Peyer's patch (tissue), 4 donors: ENCODE data around the gene TEKT5. TPM values are rescaled to one million over a fixed set of nuclear protein-coding genes. Genes with fewer than 3 reads are reported as not detected.
A peak's percentile ranks its signal among the peaks of the same experiment; 100 is the strongest.

Experiments used
- DNase-seq, 3 donors: peaks; one replicate each; pipeline ENCODE4 v3.0.0-alpha.2; 2017 to 2019
- H3K27ac ChIP-seq, 4 donors: fragments of 200-600 bp; sonication (generic); one replicate each; pipeline ENCODE4 v1.5.1; 2016 to 2019
- H3K27me3 ChIP-seq, 2 donors: fragments of 200-600 bp; sonication (generic); one replicate each; pipeline ENCODE4 v1.5.1; 2019
- H3K36me3 ChIP-seq, 3 donors: fragments of 200-600 bp; sonication (generic); one replicate each; pipeline ENCODE4 v1.5.1; 2016 to 2019
- H3K4me1 ChIP-seq, 4 donors: fragments of 200-600 bp; sonication (generic); one replicate each; pipeline ENCODE4 v1.5.1; 2016 to 2019
- H3K4me3 ChIP-seq, 4 donors: fragments of 200-600 bp; sonication (generic); 1 replicate in 3 of 4; 2 replicates in 1 of 4; pipeline ENCODE4 v1.5.1; 2016 to 2019; ENCODE audit warnings: mild to moderate bottlenecking in 1 of 4
- H3K9me3 ChIP-seq, 4 donors: fragments of 200-600 bp; sonication (generic); one replicate each; pipeline ENCODE4 v1.5.1; 2016 to 2019; ENCODE audit warnings: mild to moderate bottlenecking in 1 of 4
- CTCF ChIP-seq, 6 experiments: fragments of 450-650 bp in 4 of 6; fragments of 200-600 bp in 2 of 6; sonication (generic) in 1 of 6; IDR thresholded peaks; one replicate each; pipeline ENCODE4 v1.5.1; 2017 to 2019; ENCODE audit warnings: antibody characterized with exemption in 6 of 6, mild to moderate bottlenecking in 3 of 6, moderate library complexity in 1 of 6
- POLR2A ChIP-seq, 2 donors: fragments of 450-650 bp; IDR thresholded peaks; one replicate each; pipeline ENCODE4 v1.5.1; 2017; ENCODE audit warnings: antibody characterized with exemption in 2 of 2, mild to moderate bottlenecking in 2 of 2, moderate library complexity in 2 of 2
- total RNA-seq, 4 donors: library from RNA; depleted of rRNA; stranded (reverse); fragments of >200 nt; gene quantifications; one replicate each; pipeline ENCODE4 v1.1.0, GENCODE V29; 2016

Gene TEKT5
- total RNA-seq, 4 donors from 2014 or later: 2.0 TPM; not detected in 3

- Histone ChIP-seq H3K4me3 (no peak overlapping the region), H3K4me1 (peaks cover 0 to 30% (median 8%) of the 10 kb centered on the region in 4 donors), H3K27me3 (no peaks in the 10 kb centered on the region), H3K27ac (no peak overlapping the region), H3K9me3 (no peaks in the 10 kb centered on the region), H3K36me3 (no peaks in the 10 kb centered on the region)
- TF ChIP-seq CTCF (IDR thresholded peaks at IDR 0.05) (no peak), POLR2A (IDR thresholded peaks at IDR 0.05) (no peak)
- no peak for DNase-seq
Observed at GRCh38 chr16:10740000-10740844, 45.5 kb upstream of the TEKT5 start.

- peak in 1 of 3 donors; percentile 63 for DNase-seq
- Histone ChIP-seq H3K9me3 (no peaks in the 10 kb centered on the region), H3K27ac (peak overlapping the region; percentile 4 to 52 (median 45)), H3K4me3 (no peak overlapping the region), H3K4me1 (peaks cover 0 to 23% (median 6%) of the 10 kb centered on the region in 4 donors), H3K27me3 (no peaks in the 10 kb centered on the region), H3K36me3 (no peaks in the 10 kb centered on the region)
- TF ChIP-seq CTCF (IDR thresholded peaks at IDR 0.05) (no peak), POLR2A (IDR thresholded peaks at IDR 0.05) (no peak)
Observed at GRCh38 chr16:10738231-10739077, 43.7 kb upstream of the TEKT5 start.

- TF ChIP-seq CTCF (IDR thresholded peaks at IDR 0.05): peak; percentile 74 to 99 (median 97)
- no peak for TF ChIP-seq POLR2A (IDR thresholded peaks at IDR 0.05)
- Histone ChIP-seq H3K27ac (peak overlapping the region; percentile 22 to 62 (median 48)), H3K4me1 (peaks cover 0 to 18% (median 6%) of the 10 kb centered on the region in 4 donors), H3K27me3 (no peaks in the 10 kb centered on the region), H3K9me3 (no peaks in the 10 kb centered on the region), H3K4me3 (peak overlapping the region; percentile 20 to 39 (median 30)), H3K36me3 (no peaks in the 10 kb centered on the region)
- DNase-seq: peak in 2 of 3 donors; percentile 50 to 81
Observed at GRCh38 chr16:10737068-10737625, 42.4 kb upstream of the TEKT5 start.

GRCh38 chr16:10731790-10732189, 37.1 kb upstream of the TEKT5 start:
- Histone ChIP-seq H3K27ac (no peak overlapping the region), H3K27me3 (no peaks in the 10 kb centered on the region), H3K4me1 (no peaks in the 10 kb centered on the region), H3K9me3 (no peaks in the 10 kb centered on the region), H3K4me3 (no peak overlapping the region), H3K36me3 (no peaks in the 10 kb centered on the region)
- TF ChIP-seq POLR2A (IDR thresholded peaks at IDR 0.05) (no peak), CTCF (IDR thresholded peaks at IDR 0.05) (no peak)
- no peak for DNase-seq
